RWPE1 (cell line): ENCODE results near the gene SHFL.

Source experiments
- CTCF ChIA-PET: fragments of 350-600 bp; sonication (Branson Sonifier 250); formaldehyde crosslinking; extraction: SDS; loops from one replicate; lab custom pipeline; 2021; lab: Yijun Ruan, JAX
- POLR2A ChIA-PET: fragments of 400-600 bp; formaldehyde crosslinking; extraction: SDS; loops from one replicate; lab custom pipeline; 2020; ENCODE audit warnings: antibody characterized with exemption; ENCODE audit not compliant: low non-redundant PET; lab: Yijun Ruan, JAX
- DNase-seq: peaks from one replicate; pipeline ENCODE4 v3.0.0; 2012; ENCODE audit warnings: low spot score
- H3K27ac ChIP-seq: fragments of 450-650 bp; 2 replicates; pipeline ENCODE4 v1.5.1; 2017
- CTCF ChIP-seq: fragments of 450-650 bp; conservative IDR thresholded peaks from 2 replicates; pipeline ENCODE4 v1.5.1; 2017; ENCODE audit warnings: low read depth, mild to moderate bottlenecking

Gene SHFL

GRCh38 chr19:10120538-10121189, 34.5 kb downstream of the SHFL start:
- CTCF ChIA-PET = interaction anchor here (0.6 kb wide), 1 partner anchor 11 kb away, joined by 7 read pairs; no protein-coding TSS in a partner anchor

GRCh38 chr19:10122045-10122444, 35.9 kb downstream of the SHFL start:
- TF ChIP-seq CTCF = no peak
- ChIA-PET CTCF (no interaction called here), POLR2A (interaction anchor here (0.6 kb wide), 1 partner anchor 93 kb away, joined by 5 read pairs; no protein-coding TSS in a partner anchor)
- no peak for DNase-seq
- peak overlapping the region; percentile 81 for H3K27ac ChIP-seq

More at GRCh38 chr19:10120538-10121189, 34.5 kb downstream of the SHFL start:
- peak; percentile 74 for DNase-seq
- TF ChIP-seq CTCF = no peak
- H3K27ac ChIP-seq = peak overlapping the region; percentile 81
- POLR2A ChIA-PET = no interaction called here

GRCh38 chr19:10124429-10124828, 38.3 kb downstream of the SHFL start:
- ChIA-PET POLR2A (no interaction called here), CTCF (no interaction called here)
- H3K27ac ChIP-seq = peak overlapping the region; percentile 16
- no peak for DNase-seq
- TF ChIP-seq CTCF = no peak

GRCh38 chr19:10126213-10126639, 40.1 kb downstream of the SHFL start:
- POLR2A ChIA-PET = no interaction called here
- H3K27ac ChIP-seq = no peak overlapping the region
- DNase-seq = no peak
- no peak for TF ChIP-seq CTCF
- CTCF ChIA-PET = no interaction called here

GRCh38 chr19:10132905-10133304, 46.8 kb downstream of the SHFL start:
- ChIA-PET POLR2A (interaction anchor here (0.7 kb wide), 1 partner anchor 178 kb away, joined by 4 read pairs; no protein-coding TSS in a partner anchor), CTCF (interaction anchor here (0.6 kb wide), 3 partner anchors 74 to 193 kb away, joined by 3 to 4 read pairs (median 3); no protein-coding TSS in a partner anchor)
- peak overlapping the region; percentile 57 for H3K27ac ChIP-seq
- TF ChIP-seq CTCF = no peak
- no peak for DNase-seq

GRCh38 chr19:10133596-10133995, 47.5 kb downstream of the SHFL start:
- no peak for TF ChIP-seq CTCF
- peak overlapping the region; percentile 81 for H3K27ac ChIP-seq
- POLR2A ChIA-PET = no interaction called here
- no peak for DNase-seq
- CTCF ChIA-PET = no interaction called here
